Measurements from ENCODE around the gene CCND3.

GRCh38 chr6:41938590-41939175 lies 2.9 kb downstream of the CCND3 start:
- TF ChIP-seq EZH2phosphoT487 (IDR thresholded peaks at IDR 0.05; ENCODE audit: borderline replicate concordance) (no peak), CTCF (conservative IDR thresholded peaks at IDR 0.05; ENCODE audit: low read length) (no peak)

All from Loucy (cell line).